Measurements from ENCODE around the gene SUSD4. TPM values are rescaled to one million over a fixed set of nuclear protein-coding genes. Genes with fewer than 3 reads are reported as not detected.

The SUSD4 gene
- total RNA-seq, 6 experiments from 2014 or later, result 0.33 to 0.96 (median 0.70) TPM

DNA sequence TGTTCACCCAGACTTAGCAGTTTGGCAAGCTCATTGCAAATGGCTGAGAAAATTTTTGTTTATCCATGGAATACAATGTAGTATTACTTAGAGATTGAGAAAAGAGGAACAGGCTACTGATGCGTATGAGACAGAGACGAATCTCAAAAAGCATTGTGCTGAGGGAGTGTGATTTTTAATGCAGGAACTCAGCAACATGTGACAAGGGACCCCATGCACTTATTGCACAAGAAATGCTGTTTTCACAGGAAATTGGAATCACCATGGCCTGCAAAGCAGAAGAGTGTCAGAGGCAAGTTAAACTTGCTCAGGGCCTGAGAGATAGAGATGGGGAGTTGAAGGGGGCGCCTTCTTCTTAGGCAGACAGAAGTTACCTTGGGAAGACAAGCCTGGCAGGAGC, 188.3 kb downstream of the SUSD4 start:
- no peak overlapping the region for H3K4me3 Mint-ChIP-seq
- no peak overlapping the region for H3K27ac Mint-ChIP-seq
- H3K9me3 Mint-ChIP-seq, result no peaks in the 10 kb centered on the region; the same call in 1 of the 2 replicates
- H3K27me3 Mint-ChIP-seq (ENCODE audit: insufficient read depth), result peaks cover 10% of the 10 kb centered on the region
- no peak for DNase-seq
- TF ChIP-seq, protein P1, sequence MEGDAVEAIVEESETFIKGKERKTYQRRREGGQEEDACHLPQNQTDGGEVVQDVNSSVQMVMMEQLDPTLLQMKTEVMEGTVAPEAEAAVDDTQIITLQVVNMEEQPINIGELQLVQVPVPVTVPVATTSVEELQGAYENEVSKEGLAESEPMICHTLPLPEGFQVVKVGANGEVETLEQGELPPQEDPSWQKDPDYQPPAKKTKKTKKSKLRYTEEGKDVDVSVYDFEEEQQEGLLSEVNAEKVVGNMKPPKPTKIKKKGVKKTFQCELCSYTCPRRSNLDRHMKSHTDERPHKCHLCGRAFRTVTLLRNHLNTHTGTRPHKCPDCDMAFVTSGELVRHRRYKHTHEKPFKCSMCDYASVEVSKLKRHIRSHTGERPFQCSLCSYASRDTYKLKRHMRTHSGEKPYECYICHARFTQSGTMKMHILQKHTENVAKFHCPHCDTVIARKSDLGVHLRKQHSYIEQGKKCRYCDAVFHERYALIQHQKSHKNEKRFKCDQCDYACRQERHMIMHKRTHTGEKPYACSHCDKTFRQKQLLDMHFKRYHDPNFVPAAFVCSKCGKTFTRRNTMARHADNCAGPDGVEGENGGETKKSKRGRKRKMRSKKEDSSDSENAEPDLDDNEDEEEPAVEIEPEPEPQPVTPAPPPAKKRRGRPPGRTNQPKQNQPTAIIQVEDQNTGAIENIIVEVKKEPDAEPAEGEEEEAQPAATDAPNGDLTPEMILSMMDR (IDR thresholded peaks at IDR 0.05), result no peak
- 0 out of 2 replicates have a peak, but pooled peaks cover under 1% of the 10 kb centered on the region for H3K4me1 Mint-ChIP-seq (ENCODE audit: low read depth)
- H3K36me3 Mint-ChIP-seq (ENCODE audit: low read depth), result no peaks in the 10 kb centered on the region

DNA sequence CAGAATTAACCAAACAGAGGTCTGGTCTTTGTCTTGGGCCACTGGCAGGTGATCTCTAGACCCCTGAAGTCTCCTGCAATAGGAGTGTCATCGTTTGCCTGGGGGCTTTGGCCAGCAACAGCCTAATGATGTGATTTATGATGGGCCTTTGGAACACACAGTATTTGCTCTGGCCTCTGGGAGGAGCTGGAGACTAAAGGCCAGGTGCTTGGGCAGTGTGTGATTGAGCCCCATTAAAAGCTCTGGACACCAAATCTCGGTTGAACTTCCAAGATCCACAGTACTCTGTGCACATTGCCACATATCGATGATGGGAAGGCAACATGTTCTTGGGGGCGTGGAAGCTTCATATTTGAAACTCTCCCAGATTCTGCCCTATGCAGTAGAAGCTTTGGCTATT, 188.9 kb downstream of the SUSD4 start:
- Mint-ChIP-seq H3K4me1 (ENCODE audit: low read depth) (no peaks in the 10 kb centered on the region), H3K4me3 (no peak overlapping the region), H3K36me3 (ENCODE audit: low read depth) (no peaks in the 10 kb centered on the region), H3K27me3 (ENCODE audit: insufficient read depth) (peaks cover 12% of the 10 kb centered on the region), H3K27ac (no peak overlapping the region), H3K9me3 (no peaks in the 10 kb centered on the region; the same call in 1 of the 2 replicates)
- DNase-seq, result peak; percentile 24
- TF ChIP-seq, protein P1 (IDR thresholded peaks at IDR 0.05), result peak; percentile 60

Other genes starting within 250 kb of the SUSD4 start
- gene TLR5, start 220.9 kb downstream of the SUSD4 start, total RNA-seq (2021; fragmentation: NEBNext Ultra II Directional; extraction: Animal tissue kit (Norgen Biotek cat#: 25700)), result under 1 TPM in 1 of 6 experiments, not detected in 5; 0.16 TPM
- gene CCDC185, start 29.2 kb upstream of the SUSD4 start, total RNA-seq (2021; fragmentation: NEBNext Ultra II Directional; extraction: Animal tissue kit (Norgen Biotek cat#: 25700)), result not detected